ENCODE data around the gene CPTP.

CPTP gene

DNA sequence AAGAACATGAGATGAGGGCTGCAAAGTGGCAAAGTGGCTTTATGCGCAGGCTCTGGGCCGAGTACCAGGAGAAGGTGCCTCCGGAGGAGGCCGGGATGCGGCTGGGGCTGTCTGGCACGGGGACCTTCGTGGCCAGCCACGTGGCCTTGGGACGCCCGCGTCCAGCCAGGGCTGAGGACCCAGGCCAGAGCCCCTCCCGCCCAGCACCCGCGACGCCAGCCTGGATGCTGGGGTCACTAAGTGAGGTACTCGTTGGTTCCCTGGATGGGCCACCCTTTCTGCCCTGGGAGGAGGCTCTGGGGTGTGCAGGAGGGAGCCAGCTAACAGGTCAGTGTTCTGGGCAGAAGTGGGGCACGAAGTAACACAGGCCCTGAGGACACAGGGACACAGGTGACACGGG lies 31.8 kb upstream of the CPTP start:
- no peak for DNase-seq

DNA sequence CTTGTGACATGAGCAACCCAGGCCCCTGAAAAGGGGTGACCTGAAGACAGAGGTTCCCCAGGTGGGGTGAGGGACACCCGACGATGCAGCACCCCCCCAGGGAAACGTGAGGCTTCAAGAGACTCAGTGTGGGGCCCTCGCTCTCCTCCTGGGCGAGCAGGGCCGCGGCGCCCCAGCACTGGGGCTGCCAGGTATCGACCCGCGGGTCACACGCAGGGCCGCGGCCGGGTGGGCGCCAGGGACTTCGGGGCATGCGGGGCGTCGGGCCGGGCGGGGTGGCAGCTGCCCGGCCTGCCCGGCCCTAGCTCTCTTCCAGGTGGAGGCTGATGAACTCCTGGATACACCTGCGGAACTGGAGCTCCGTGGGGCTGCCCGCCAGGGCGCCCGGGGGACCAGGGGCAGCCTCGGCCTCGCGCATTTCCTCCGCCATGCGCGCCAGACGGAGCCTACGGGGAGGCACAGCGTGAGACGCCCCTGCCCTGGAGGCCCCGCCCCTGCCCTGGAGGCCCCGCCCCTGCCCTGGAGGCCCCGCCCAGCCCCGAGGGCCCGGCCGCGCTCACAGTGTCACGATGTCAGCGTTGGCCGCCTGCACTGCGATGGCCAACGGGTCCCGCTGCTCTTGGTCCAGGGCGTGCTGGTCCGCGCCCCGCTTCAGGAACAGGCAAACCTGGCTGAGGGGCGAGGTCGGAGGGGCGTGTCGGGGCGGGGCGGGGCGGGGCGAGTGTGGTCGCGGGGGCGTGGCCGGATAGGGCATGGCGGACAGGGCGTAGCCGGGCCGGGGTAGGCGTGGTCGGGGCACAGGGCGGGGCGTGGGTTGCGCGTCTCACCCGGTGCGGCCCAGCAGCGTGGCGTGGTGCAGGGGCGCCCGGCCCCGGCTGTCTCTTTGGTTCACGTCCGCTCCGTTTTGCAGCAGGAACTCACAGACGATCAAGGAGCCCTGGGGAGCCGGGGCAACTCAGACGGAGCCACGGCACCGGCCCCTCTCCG lies 31.0 kb upstream of the CPTP start:
- DNase-seq: no peak

DNA sequence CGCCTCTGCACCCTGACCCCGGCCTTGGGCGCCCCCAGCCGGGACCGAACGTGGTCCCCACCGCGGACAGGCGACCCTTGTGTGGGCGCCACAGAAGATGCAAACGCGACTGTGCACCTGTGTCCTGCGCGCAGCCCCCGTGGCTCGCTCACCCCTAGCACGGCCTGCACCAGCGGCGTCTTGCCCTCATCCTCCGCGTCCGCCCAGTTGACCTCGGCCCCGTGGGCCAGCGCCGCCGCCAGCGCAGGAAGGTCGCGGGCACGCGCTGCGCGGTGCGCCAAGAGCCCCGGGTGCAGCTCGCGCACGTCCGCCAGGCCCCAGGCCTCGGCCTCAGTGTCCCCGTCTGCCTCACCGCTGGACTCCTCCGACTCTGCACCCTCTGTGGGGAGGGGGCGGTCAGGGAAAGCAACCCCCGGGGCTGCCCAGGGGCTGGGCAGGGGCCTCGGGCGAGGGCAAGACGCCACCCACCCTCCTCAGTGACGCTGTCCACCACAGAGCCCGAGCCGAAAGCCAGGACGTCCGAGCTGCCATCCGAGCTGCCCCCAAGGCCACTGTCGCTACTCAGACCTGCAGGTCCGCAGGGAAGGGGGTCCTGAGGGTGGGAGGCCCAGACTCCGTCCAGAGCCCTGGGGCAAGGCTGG lies 30.2 kb upstream of the CPTP start:
- no peak for DNase-seq

DNA sequence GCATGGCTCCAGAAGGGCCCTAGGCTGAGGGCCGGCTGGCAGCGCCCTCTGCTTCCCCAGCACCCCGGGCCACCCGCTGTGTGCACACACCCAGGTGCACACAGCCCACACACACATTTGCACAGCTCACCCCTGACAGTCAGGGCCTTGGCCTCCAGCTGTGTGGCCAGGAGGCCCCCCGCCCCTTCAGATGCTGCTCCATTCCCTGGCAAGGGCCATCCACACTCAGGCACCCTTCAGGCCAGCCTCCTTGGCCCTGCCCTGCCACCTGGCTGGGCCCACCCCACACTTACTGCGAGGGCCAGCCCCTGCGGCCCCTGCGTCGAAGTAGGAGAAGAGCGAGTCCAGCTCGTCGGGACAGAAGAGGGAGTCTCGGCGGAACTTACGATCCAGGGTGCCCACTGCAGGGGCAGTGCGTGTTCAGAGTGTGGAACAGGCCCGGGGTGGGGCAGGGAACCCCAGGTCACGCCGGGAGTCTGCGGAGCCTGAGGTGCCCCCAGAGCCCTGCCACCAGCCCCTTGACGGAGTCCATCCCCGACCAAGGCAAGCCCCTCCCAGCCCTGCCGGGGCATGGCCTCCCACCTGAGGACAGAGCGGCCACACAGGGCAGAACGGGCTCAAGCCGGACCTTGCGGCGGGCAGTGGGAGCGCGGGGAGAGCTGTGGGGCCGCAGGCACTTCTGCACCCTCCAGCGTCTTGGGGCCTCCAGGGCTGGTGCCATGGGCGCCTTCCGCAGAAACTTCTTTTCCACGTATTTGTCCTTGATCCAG lies 29.3 kb upstream of the CPTP start:
- no peak for DNase-seq

DNA sequence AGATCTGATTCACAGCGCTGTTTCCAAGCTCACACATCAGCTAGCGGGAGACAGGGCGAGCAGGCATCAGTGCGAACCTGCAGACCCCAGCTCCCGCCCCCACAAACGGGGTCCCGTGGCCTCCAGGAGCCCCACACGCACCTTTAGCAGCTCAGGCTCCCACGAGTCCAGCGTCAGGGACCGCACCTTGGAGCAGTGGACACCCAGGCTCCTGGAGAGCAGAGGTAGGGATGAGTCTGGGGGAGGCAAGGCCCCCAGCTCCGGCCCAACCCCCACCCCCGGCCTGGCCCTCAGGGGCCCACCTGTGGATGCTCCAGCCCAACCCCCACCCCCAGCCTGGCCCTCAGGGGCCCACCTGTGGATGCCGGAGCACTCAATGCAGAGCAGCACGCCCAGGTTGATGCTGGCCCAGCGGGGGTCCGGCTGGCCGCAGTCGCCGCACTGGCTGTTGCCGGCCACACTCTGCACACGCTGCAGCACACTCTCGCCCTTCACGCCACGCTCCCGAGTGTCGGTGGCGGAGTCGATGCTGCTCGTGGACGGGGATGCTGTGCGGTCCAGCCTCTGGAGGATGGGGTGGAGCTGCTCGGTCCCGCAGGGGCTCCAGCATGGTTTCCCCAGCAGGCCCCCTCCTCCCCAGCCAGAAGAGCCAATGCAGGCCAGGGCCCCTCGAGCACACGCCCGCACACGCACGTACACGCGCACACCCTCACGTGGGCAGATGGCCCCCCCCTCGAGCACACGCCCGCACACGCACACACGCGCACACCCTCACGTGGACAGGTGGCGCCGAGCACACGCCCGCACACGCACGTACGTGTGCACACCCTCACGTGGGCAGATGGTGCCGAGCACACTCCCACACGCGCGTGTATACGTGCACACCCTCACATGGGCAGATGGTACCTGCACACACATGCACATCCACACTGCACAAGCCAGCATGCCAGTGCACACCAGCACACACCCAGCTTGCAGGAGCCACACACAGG lies 28.2 kb upstream of the CPTP start:
- no peak for DNase-seq

DNA sequence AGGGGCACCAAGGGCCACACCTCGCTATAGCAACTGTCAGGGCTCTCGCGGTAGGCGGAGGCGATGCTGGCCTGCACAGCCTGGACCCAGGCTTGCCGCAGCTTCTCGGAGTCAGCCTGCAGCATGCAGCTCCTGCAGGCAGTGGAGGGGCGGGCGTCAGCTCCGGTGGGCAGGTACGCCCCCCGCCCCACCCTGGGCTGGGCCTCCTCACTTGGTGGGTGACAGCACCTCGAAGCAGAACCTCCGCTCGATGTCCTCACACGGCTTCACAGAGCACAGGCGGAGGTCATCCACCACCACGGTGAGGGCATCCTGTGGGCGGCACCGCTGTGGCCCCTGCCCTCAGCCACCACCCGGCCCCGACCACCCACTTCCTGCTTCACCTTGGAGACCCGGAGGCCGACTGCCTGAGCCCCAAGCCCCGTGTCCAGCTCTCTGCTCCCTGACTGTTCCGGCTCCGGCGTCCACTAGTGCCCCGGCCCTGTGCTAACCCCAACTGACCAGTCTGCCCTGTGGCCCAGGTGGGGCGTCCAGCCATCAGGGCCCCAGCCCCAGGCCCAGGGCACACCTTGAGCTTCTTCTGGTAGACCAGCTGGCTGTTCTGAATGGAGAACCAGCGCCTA lies 26.7 kb upstream of the CPTP start:
- DNase-seq: no peak

DNA sequence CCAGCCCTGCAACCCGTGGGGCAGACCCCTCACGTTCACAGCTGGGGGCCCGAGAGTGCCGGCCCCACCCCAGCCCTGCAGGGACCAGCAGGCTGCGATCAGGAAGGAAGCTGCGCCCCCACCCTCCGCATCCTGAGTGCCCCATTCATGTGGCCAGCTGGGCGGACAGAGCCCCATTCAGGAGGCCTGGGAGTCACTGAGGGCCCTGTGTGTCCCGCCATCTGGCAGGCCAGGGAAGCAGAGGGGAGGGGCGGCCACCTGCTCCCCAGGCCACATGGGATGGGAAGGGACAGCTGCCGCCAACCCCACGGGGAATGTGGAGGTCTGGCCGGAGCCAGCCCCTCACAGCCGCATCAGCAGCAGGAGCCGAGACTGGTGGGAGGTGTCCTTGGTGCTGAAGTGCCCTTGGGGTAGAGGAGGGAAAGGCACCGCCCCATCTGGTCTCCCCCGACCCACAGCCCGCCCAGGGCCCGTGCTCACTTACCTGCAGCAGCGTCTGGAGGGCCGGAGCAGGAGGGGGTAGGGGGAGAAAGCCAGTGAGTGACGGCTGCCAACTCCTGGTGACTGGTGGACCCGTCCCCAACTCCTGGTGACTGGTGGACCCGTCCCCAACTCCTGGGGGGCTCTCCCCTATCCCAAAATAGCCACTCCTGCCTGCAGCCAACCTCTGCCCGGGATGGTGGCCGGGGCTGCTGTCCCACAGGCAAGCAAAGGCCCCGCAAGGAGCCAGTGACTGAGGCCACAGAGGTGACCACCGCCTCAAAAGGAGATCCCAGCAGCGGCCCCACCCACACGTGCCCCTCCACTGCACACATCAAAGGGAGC lies 25.5 kb upstream of the CPTP start:
- peak; percentile 71 for DNase-seq

DNA sequence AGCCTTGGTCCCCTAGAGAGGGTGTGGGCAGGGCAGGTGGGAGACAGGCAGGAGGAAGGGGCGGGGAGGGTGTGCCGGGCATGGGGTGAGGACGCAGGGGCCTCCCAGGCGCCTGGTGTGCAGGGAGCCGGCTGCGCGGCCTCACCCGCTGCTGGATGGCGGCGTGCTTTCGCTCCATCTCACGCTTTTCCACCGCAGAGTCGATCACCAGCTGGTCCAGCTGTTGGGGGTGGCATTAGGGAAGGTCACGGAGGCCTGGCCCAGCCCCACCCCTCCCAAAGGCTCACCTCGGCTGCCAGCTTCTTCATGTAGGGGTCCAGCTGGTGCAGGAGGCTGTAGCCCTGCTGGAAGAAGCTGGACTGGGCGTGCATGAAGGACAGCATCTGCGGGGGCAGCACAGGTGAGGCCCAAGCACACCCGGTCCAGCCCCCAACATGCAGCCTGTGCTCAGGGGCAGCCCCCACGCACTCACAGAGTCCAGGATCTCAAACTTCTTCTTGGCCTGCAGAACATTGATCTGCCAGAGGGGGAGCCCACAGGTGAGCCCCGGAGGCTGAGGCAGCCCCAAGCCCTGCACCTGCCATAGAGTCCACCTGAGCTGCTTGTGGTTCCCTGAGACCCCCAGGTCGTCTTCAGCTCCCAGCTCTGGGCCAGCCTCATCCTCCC lies 24.8 kb upstream of the CPTP start:
- DNase-seq: no peak

DNA sequence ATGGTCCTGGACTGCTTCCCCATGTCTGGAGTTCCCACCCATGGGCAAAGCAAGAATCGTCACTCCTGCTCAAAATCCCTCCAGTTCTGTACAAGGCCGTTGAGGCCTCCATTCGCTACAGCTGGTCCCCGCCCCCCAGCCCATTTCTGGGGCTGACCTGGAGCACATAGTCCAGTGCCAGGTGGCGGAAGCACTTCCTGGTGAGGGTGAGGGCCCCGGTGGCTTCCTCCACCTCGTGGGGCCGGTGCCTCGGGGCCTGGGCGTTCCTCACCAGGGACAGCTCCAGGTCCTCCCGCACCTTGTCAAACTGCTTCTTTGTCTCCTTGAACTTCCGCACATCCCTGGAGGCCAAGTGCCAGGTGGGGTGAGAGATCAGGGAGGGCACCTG lies 24.3 kb upstream of the CPTP start:
- no peak for DNase-seq

DNA sequence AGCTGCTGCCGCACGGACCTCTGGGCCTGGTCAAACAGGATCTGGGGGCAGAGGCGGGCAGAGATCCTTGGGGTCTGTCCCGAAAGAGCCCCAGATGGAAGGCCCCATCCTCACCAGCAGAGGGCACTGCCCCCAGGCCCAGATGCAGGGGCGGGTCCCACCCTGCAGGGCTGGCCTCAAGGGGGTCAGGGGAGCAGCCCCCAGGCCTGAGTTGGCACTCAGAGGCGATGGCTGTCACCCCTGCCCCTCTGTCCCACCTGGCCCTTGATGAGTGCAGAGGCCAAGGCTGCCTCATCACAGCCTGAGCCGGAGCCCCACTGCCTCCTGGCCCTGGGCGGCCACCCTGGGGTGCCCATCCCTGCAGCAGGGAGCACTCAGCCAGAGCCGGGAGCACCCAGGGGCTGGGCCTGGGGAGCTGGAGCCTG lies 22.6 kb upstream of the CPTP start:
- no peak for DNase-seq

DNA sequence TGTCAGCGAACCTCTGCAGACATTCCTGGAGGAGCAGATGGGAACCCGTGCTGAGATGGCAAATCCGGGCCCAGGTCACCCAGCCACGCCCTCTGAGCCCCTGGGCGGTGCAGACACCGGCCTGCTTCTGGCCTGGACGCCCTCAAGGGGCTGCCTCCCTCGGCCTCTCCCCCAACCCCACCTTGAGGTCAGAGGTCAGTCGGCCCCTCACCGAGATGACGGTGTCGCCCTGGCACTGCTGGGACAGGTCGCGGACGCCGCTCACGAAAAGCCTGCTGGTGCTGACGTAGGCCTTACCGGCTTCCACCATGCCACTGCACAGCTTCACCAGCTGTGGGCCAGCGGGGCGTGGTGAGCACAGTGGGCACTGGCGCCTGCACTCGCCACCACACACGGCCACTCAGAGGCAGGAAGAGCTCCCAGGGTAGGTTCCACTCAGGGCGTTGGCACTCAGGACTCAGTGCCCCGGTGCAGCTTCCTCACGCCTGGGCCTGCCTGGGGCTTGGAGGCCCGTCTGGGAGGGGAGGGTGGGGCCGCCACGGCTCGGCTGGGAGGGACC lies 21.6 kb upstream of the CPTP start:
- DNase-seq: no peak

DNA sequence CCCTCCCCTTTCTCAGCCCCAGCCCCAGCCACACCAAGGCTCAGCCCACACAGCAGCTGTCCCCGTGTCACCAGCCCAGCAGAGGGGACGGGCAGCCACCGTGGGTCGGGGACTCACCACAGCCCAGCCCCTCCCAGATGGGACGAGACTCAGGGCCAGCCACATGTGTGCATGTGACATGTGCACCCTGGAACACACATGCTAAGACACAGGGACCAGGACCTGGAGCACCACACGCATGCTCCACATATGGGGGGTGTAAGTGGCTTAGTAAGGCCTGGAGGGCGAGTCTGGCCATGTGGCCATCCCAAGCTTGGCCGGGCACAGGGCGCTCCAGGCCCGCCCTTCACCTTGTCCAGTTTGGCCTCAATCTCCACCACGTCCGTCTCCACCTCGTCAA lies 20.9 kb upstream of the CPTP start:
- no peak for DNase-seq

DNA sequence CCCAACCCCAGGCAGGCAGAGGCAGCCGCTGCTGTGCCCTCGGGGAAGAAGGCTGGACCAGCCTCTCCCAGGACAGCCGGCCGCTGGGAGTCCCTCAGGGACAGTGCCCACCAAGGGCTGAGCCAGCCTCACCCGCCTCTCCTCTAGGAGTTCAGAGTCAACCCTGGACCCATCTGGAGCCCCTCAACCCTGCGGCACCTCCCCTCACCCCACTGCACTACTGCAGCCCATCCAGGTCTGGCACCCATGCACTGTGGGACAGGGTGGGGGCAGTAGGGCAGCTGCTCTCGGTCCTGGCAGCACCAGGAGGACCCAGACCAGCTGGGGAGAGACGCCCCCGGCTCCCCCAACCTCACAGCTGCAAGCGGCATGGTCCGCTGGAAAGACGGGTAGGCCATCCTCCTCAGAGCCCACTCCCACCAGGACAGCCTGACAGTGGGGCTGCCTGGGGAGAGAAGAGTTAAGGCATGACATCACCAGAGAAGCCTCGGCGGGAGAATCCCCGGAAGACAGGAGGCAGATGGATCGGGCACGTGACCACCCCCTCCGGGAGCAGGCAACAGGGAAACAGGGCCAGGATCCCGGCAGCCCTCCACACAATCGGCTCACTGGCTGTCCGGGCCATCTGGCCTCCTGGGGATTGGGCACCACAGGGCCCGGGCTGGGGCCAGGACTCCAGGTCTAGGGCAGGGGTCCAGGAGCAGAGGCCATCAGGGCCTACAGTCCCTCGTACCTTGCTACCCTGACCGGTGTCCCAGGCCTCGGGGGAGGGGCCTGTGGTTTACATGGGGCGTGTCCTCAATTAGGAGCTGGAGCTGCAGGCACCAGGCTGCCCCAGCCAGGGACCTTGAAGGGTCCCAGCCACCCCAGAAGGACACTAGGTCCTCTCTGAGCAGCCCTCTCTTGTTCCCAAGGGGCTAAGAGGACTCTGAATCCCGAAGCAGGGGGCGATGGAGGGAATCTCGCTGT lies 20.0 kb upstream of the CPTP start:
- peak; percentile 70 for DNase-seq

DNA sequence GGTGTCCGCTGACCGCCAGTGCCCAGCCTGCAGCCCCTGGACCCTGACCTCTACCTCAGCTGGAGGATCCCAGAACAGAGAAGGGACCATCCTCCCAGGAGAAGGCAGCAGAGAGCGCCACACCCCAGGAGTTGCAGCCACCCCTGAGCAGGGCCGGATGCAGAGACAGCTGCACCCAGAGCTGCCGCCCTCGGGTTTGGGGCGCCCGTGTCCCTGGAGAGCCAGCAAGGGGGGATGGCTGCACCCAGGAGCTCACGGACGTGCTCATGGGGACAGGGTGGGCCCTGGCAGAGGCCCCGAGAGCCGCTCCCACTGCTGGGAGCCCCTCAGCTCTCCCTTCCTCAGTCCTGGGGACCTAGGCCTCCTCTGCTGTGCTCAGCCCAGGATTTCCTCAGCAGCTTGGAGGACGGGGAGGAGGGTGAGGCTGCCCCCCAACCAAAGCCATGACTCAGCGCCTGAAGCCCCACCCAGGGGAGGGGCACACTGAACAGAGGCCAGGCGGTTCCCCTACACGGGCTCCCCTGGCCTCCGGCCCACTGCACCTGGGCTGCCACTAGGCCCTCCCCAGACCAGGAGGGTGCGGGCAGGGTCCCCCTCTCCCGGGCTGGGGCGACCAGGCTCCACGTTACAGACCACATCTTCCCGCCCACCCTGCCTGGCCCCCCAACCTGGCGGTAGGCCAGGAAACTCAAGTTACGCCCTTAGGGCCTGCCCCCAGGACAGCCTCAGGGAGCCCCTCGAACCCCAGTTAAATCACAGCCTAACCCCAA lies 19.1 kb upstream of the CPTP start:
- DNase-seq: peak; percentile 71

DNA sequence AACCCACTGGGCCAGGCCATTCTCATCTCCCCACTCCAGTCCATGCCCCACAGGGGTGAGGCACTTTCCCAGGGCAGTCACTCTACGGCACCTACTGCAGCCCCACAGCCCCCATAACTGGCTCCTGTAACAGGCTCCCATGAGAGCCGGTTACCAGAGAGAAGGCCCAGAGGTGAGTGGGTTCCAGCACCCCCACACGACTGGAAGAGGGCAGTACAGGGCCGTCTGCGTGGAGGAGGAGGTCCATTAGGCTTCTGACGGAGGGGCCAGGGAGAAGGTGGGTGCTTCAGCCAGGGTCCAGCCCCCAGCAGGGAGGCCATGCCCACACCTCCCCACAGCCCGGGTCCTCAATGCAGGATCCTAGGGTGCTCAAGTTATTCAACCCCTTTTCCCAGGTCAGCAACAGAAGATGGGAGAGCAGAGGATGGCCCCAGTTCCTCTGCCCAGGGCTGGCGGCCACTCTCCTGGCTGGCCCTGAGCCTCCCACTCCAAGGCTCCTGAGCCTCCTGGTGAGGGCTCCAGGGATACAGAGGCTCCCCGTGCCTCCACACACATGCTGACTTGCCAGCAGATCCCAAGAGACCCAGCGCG lies 18.4 kb upstream of the CPTP start:
- DNase-seq: no peak

DNA sequence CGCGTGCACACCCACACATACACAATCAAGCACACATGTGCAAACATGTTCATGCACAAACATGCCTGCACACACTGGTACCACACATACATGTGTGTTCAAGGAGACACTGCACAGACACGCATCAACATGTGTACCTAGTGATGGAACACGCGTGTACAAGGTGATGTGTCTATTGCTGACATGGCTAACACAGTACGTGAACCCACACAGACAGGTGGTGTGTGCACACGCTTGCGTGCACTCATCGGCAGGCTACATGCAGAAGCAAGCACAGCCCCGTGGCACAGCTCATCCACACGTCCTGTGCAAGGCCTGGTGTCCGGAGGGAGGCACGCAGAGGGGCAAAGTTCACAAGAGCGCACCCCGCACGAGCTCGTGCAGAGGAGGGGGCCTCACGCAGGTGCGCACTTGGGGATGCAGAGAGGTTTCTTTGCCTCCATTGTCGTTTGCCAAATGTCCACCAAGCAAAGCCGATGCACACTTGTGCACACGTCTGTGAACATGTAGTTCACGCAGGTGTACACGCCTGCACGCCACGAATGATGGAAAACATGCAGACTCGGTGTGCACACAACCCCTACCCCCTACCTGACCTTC lies 17.8 kb upstream of the CPTP start:
- no peak for DNase-seq
